Gastrocnemius medialis (tissue), 4 donors: ENCODE results near the gene OR1J1. TPM values are rescaled to one million over a fixed set of nuclear protein-coding genes. Genes with fewer than 3 reads are reported as not detected.

Experiments
- ATAC-seq, 2 donors: fragments of 150-250 bp; one replicate each; pipeline ENCODE4 v1.9.1; 2016
- DNase-seq, 2 donors: peaks; one replicate each; pipeline ENCODE4 v3.0.0-alpha.2; 2019
- H3K27ac ChIP-seq, 4 donors: fragments of 200-600 bp; sonication (generic); 1 replicate in 1 of 4; 2 replicates in 3 of 4; pipeline ENCODE4 v1.5.1; 2016 to 2018; ENCODE audit warnings: mild to moderate bottlenecking in 2 of 4, moderate library complexity in 1 of 4
- H3K27me3 ChIP-seq, 3 donors: fragments of 200-600 bp; sonication (generic) in 2 of 3; 1 replicate in 1 of 3; 2 replicates in 2 of 3; pipeline versions ENCODE4 v1.5.1 to v1.6.0; 2016 to 2019; ENCODE audit warnings: mild to moderate bottlenecking in 1 of 3, moderate library complexity in 1 of 3
- H3K36me3 ChIP-seq, 2 donors: fragments of 200-600 bp; sonication (generic) in 1 of 2; one replicate each; pipeline ENCODE4 v1.5.1; 2017 to 2018
- H3K4me1 ChIP-seq, 2 donors: fragments of 200-600 bp; sonication (generic) in 1 of 2; one replicate each; pipeline ENCODE4 v1.5.1; 2016 to 2017; ENCODE audit warnings: mild to moderate bottlenecking in 2 of 2
- H3K4me3 ChIP-seq, 4 donors: fragments of 200-600 bp; sonication (generic) in 3 of 4; 1 replicate in 1 of 4; 2 replicates in 3 of 4; pipeline ENCODE4 v1.5.1; 2016 to 2019; ENCODE audit warnings: mild to moderate bottlenecking in 2 of 4
- H3K9me3 ChIP-seq, 3 donors: fragments of 200-600 bp; sonication (generic) in 2 of 3; 1 replicate in 1 of 3; 2 replicates in 2 of 3; pipeline ENCODE4 v1.5.1; 2016 to 2019
- CTCF ChIP-seq, 5 experiments: fragments of 450-650 bp in 3 of 5; fragments of 200-600 bp in 2 of 5; sonication (generic) in 2 of 5; IDR thresholded peaks in 4 of 5; conservative IDR thresholded peaks in 1 of 5; 1 replicate in 4 of 5; 2 replicates in 1 of 5; pipeline ENCODE4 v1.5.1; 2016 to 2019; ENCODE audit warnings: antibody characterized with exemption in 5 of 5, mild to moderate bottlenecking in 3 of 5, moderate library complexity in 3 of 5
- POLR2A ChIP-seq, 2 donors: fragments of 450-650 bp; IDR thresholded peaks; one replicate each; pipeline ENCODE4 v1.6.1; 2017; ENCODE audit warnings: antibody characterized with exemption in 2 of 2, mild to moderate bottlenecking in 2 of 2, moderate library complexity in 2 of 2
- in situ Hi-C, 4 donors: fragments of 200-750 bp; cut with MboI; loops; one replicate each; pipeline versions ENCODE4 v1.15.0 to v1.8.0; 2017; ENCODE audit warnings: low sequenced_read_pairs in 4 of 4
- intact Hi-C: fragments of 100-400 bp; cut with DNase I; formaldehyde crosslinking; loops from one replicate; pipeline ENCODE4 v1.15.1; 2023; ENCODE audit warnings: low total_unique reads
- total RNA-seq, 4 donors: library from RNA; depleted of rRNA; stranded (reverse); fragments of >200 nt; gene quantifications; one replicate each; pipeline versions ENCODE4 v1.1.0 to v1.2.3, GENCODE V29; 2016

The OR1J1 gene
- total RNA-seq = not detected

GRCh38 chr9:122477826-122478225 is at the start of gene OR1J1:
Gene OR1J1, minus strand, starts transcription at chr9:122477926. Its CDS starts 0 bp downstream, at chr9:122477926.
- no peaks in the 10 kb centered on the region for H3K27me3 ChIP-seq
- no peak within 1 kb of the TSS for H3K4me3 ChIP-seq
- intact Hi-C loops = no loop called here
- no peaks in the 10 kb centered on the region for H3K36me3 ChIP-seq
- no peak for TF ChIP-seq POLR2A (IDR thresholded peaks at IDR 0.05)
- no peak for DNase-seq
- H3K27ac ChIP-seq = no peak within 1 kb of the TSS
- H3K9me3 ChIP-seq = no peaks in the 10 kb centered on the region
- in situ Hi-C loops = no loop called here
- no peaks in the 10 kb centered on the region for H3K4me1 ChIP-seq
- no peak for ATAC-seq

- ATAC-seq (no peak), DNase-seq (no peak)
- H3K9me3 ChIP-seq = no peaks in the 10 kb centered on the region
- TF ChIP-seq CTCF (IDR thresholded peaks at IDR 0.05 in 4 of 5, conservative IDR thresholded peaks at IDR 0.05 in 1 of 5) = no peak
- no peak for TF ChIP-seq POLR2A (IDR thresholded peaks at IDR 0.05)
- no peaks in the 10 kb centered on the region for H3K4me1 ChIP-seq
- H3K36me3 ChIP-seq = no peaks in the 10 kb centered on the region
- H3K4me3 ChIP-seq = no peak within 1 kb of the TSS
- H3K27me3 ChIP-seq = no peaks in the 10 kb centered on the region
- no peak within 1 kb of the TSS for H3K27ac ChIP-seq
- in situ Hi-C loops (no loop called here), intact Hi-C loops (no loop called here)
Observed at GRCh38 chr9:122527193-122527592, 49.5 kb upstream of the OR1J1 start, which contains the start of gene OR1N1. Gene OR1N1, minus strand, starts transcription at chr9:122527293. Its CDS starts 0 bp downstream, at chr9:122527293.

- no peak for TF ChIP-seq POLR2A (IDR thresholded peaks at IDR 0.05)
- TF ChIP-seq CTCF (IDR thresholded peaks at IDR 0.05 in 4 of 5, conservative IDR thresholded peaks at IDR 0.05 in 1 of 5) = no peak
Observed at GRCh38 chr9:122526602-122527001, 48.9 kb upstream of the OR1J1 start.

GRCh38 chr9:122519376-122519775 is 41.6 kb upstream of the OR1J1 start:
- ATAC-seq (no peak), DNase-seq (no peak)
- in situ Hi-C loops (no loop called here), intact Hi-C loops (no loop called here)
- Histone ChIP-seq H3K36me3 (no peaks in the 10 kb centered on the region), H3K4me1 (no peaks in the 10 kb centered on the region), H3K27ac (no peak overlapping the region), H3K4me3 (no peak overlapping the region), H3K27me3 (no peaks in the 10 kb centered on the region), H3K9me3 (no peaks in the 10 kb centered on the region)
- no peak for TF ChIP-seq POLR2A (IDR thresholded peaks at IDR 0.05)
- no peak for TF ChIP-seq CTCF (IDR thresholded peaks at IDR 0.05 in 4 of 5, conservative IDR thresholded peaks at IDR 0.05 in 1 of 5)

More at GRCh38 chr9:122526602-122527001, 48.9 kb upstream of the OR1J1 start:
- Histone ChIP-seq H3K27ac (no peak overlapping the region), H3K27me3 (no peaks in the 10 kb centered on the region), H3K9me3 (no peaks in the 10 kb centered on the region), H3K36me3 (no peaks in the 10 kb centered on the region), H3K4me3 (no peak overlapping the region), H3K4me1 (no peaks in the 10 kb centered on the region)
- no peak for DNase-seq
- ATAC-seq = no peak
- intact Hi-C loops = no loop called here
- in situ Hi-C loops = no loop called here

- Histone ChIP-seq H3K27me3 (no peaks in the 10 kb centered on the region), H3K36me3 (no peaks in the 10 kb centered on the region), H3K9me3 (no peaks in the 10 kb centered on the region), H3K4me3 (no peak within 1 kb of the TSS), H3K4me1 (no peaks in the 10 kb centered on the region), H3K27ac (no peak within 1 kb of the TSS)
- intact Hi-C loops (no loop called here), in situ Hi-C loops (no loop called here)
- TF ChIP-seq CTCF (IDR thresholded peaks at IDR 0.05 in 4 of 5, conservative IDR thresholded peaks at IDR 0.05 in 1 of 5) (no peak), POLR2A (IDR thresholded peaks at IDR 0.05) (no peak)
- no peak for DNase-seq
- ATAC-seq = no peak
Observed at GRCh38 chr9:122518841-122519240, 41.1 kb upstream of the OR1J1 start, which contains the start of gene OR1J4. Gene OR1J4, plus strand, starts transcription at chr9:122519141. Its CDS starts 0 bp downstream, at chr9:122519141.
